Tibial nerve (tissue), 4 donors: ENCODE data around the gene TGM3. TPM values are rescaled to one million over a fixed set of nuclear protein-coding genes. Genes with fewer than 3 reads are reported as not detected.

Experiments
- DNase-seq, 2 donors: peaks; one replicate each; pipeline ENCODE4 v3.0.0-alpha.2; 2019; ENCODE audit warnings: low spot score in 2 of 2
- H3K27ac ChIP-seq, 4 donors: fragments of 200-600 bp; sonication (generic) in 3 of 4; one replicate each; pipeline ENCODE4 v1.5.1; 2017 to 2019; ENCODE audit warnings: mild to moderate bottlenecking in 1 of 4
- H3K27me3 ChIP-seq, 2 donors: fragments of 200-600 bp; sonication (generic) in 1 of 2; one replicate each; pipeline versions ENCODE4 v1.5.1 to v1.6.0; 2017 to 2019
- H3K36me3 ChIP-seq, 3 donors: fragments of 200-600 bp; sonication (generic); one replicate each; pipeline ENCODE4 v1.5.1; 2018 to 2019
- H3K4me1 ChIP-seq, 4 donors: fragments of 200-600 bp; sonication (generic) in 3 of 4; one replicate each; pipeline ENCODE4 v1.5.1; 2017 to 2019
- H3K4me3 ChIP-seq, 4 donors: fragments of 200-600 bp; sonication (generic) in 3 of 4; one replicate each; pipeline ENCODE4 v1.5.1; 2017 to 2019; ENCODE audit warnings: mild to moderate bottlenecking in 1 of 4, moderate library complexity in 1 of 4
- H3K9me3 ChIP-seq, 4 donors: fragments of 200-600 bp; sonication (generic) in 3 of 4; one replicate each; pipeline ENCODE4 v1.5.1; 2017 to 2019
- EP300 ChIP-seq, 2 donors: sonication (generic); formaldehyde crosslinking; IDR thresholded peaks; one replicate each; pipeline ENCODE4 v1.6.1; 2017; ENCODE audit warnings: antibody characterized with exemption in 2 of 2, mild to moderate bottlenecking in 1 of 2
- POLR2A ChIP-seq, 2 donors: fragments of 450-650 bp; IDR thresholded peaks; one replicate each; pipeline ENCODE4 v1.6.1; 2017; ENCODE audit warnings: antibody characterized with exemption in 2 of 2, mild to moderate bottlenecking in 2 of 2, moderate library complexity in 2 of 2
- WGBS, 2 donors: methylation state at CpG; one replicate each; pipeline ENCODE4 v1.1.5; 2018; 5-methylcytosine and 5-hydroxymethylcytosine counted together
- total RNA-seq, 4 donors: library from RNA; depleted of rRNA; stranded (reverse); fragments of >200 nt; gene quantifications; one replicate each; pipeline ENCODE4 v1.1.0, GENCODE V29; 2016
- TF ChIP-seq, protein P1 (sequence below), 5 experiments: fragments of 200-600 bp in 3 of 5; fragments of 450-650 bp in 2 of 5; sonication (generic) in 3 of 5; IDR thresholded peaks; one replicate each; pipeline ENCODE4 v1.5.1; 2016 to 2019; ENCODE audit warnings: antibody characterized with exemption in 5 of 5, mild to moderate bottlenecking in 3 of 5, moderate library complexity in 2 of 5

The TGM3 gene
- total RNA-seq, 4 donors from 2014 or later = not detected

DNA sequence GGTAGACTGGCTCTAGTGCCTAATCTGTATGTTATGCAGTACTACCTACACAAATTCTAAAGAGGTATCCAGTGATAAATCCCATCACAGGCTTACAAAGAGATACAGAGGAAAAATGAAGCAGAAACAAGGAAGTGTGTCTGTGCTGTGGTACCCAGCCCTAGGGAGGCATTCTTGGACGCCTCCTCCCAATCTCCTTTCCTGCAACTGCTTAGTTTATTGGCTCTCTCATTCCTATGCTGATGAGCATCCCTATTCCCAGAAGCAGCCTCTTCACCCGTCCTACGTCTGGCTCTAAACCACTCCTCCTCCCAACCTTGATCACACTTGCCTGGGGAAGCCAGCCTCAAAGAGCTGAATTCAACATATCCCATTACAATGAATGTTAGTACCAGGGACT is 50.4 kb downstream of the TGM3 start:
- WGBS, 2 donors = 35 to 39% methylated on average over 3 of the region's 3 CpGs
- H3K27ac ChIP-seq = no peak overlapping the region
- no peaks in the 10 kb centered on the region for H3K36me3 ChIP-seq
- H3K4me1 ChIP-seq = no peaks in the 10 kb centered on the region
- TF ChIP-seq POLR2A (IDR thresholded peaks at IDR 0.05) (no peak), EP300 (IDR thresholded peaks at IDR 0.05) (no peak)
- TF ChIP-seq, protein P1, sequence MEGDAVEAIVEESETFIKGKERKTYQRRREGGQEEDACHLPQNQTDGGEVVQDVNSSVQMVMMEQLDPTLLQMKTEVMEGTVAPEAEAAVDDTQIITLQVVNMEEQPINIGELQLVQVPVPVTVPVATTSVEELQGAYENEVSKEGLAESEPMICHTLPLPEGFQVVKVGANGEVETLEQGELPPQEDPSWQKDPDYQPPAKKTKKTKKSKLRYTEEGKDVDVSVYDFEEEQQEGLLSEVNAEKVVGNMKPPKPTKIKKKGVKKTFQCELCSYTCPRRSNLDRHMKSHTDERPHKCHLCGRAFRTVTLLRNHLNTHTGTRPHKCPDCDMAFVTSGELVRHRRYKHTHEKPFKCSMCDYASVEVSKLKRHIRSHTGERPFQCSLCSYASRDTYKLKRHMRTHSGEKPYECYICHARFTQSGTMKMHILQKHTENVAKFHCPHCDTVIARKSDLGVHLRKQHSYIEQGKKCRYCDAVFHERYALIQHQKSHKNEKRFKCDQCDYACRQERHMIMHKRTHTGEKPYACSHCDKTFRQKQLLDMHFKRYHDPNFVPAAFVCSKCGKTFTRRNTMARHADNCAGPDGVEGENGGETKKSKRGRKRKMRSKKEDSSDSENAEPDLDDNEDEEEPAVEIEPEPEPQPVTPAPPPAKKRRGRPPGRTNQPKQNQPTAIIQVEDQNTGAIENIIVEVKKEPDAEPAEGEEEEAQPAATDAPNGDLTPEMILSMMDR (IDR thresholded peaks at IDR 0.05) = no peak
- no peak for DNase-seq
- H3K9me3 ChIP-seq = peaks cover 0 to 13% (median 0%) of the 10 kb centered on the region in 4 donors
- H3K27me3 ChIP-seq = peaks cover 0 to 5% of the 10 kb centered on the region in 2 donors
- H3K4me3 ChIP-seq = no peak overlapping the region

DNA sequence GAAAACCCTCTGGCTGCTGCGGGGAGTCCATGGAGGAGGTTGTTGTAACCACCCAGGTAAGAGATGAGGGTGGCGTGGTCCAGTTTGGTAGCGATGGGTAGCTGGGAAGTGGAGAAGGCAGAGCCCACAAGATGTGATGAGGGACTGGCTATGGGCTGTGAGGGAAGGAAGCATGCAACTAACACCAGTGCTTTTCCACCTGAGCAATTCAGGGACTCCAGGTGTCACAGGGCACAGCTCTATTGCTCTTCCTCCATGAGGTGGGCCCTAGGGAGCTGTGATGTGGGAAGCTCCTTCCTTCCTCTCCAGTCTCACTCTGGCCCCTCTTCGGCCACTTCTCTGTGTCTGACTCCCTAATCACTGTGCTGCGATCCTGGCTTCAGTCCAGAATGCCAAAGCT is 52.5 kb downstream of the TGM3 start:
- 79 to 88% methylated on average over 5 of the region's 5 CpGs for WGBS, 2 donors
- peaks cover 0 to 13% (median 0%) of the 10 kb centered on the region in 4 donors for H3K9me3 ChIP-seq
- TF ChIP-seq EP300 (IDR thresholded peaks at IDR 0.05) = no peak
- no peak for TF ChIP-seq POLR2A (IDR thresholded peaks at IDR 0.05)
- TF ChIP-seq, protein P1 (IDR thresholded peaks at IDR 0.05) = no peak
- peaks cover 0 to 5% of the 10 kb centered on the region in 2 donors for H3K27me3 ChIP-seq
- H3K27ac ChIP-seq = no peak overlapping the region
- H3K4me1 ChIP-seq = no peaks in the 10 kb centered on the region
- H3K36me3 ChIP-seq = no peaks in the 10 kb centered on the region
- H3K4me3 ChIP-seq = no peak overlapping the region
- DNase-seq = no peak

DNA sequence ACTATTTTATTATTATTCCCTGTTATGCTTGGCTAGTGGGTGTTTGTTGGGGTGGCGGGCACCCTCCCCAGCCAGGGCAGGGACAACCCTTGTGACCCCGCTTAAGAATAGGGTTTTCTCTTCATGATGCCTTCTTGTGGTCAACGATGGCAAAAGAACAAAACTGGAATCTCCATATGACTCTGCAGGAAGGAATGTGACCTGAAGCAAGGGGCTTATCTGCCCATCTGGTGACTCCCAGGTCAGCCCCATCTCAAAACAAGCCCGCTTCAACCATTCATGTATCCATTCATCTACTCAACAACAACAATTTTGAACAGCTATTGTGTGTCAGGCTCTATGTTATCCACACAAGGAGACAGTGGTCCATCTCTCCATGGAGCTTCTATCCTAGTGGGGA is 54.0 kb downstream of the TGM3 start:
- peaks cover 0 to 13% (median 0%) of the 10 kb centered on the region in 4 donors for H3K9me3 ChIP-seq
- TF ChIP-seq, protein P1 (IDR thresholded peaks at IDR 0.05) = no peak
- TF ChIP-seq POLR2A (IDR thresholded peaks at IDR 0.05) (no peak), EP300 (IDR thresholded peaks at IDR 0.05) (no peak)
- WGBS, 2 donors = 60 to 76% methylated on average over 4 of the region's 4 CpGs
- H3K4me1 ChIP-seq = no peaks in the 10 kb centered on the region
- no peak overlapping the region for H3K27ac ChIP-seq
- H3K27me3 ChIP-seq = peaks cover 0 to 5% of the 10 kb centered on the region in 2 donors
- no peak overlapping the region for H3K4me3 ChIP-seq
- no peak for DNase-seq
- no peaks in the 10 kb centered on the region for H3K36me3 ChIP-seq

DNA sequence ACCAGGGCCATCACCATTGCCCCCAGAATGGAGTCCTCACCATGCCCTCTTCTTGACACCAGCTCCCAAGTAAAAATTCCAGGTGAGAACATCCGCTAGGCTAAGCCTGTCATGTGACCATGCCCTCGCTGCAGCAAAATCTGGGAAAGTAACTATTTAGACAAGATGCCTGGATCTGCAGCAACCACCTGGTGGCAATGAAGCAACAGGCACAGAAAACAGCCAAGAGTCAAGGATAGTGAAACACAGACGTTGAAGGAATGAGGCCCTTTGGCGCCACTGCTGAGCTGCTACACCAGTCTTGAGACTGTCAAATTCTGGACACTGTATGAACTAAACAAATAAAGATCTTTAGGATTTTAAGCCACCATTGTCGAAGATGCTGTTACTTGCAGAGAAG is 54.8 kb downstream of the TGM3 start:
- Histone ChIP-seq H3K9me3 (peaks cover 0 to 13% (median 0%) of the 10 kb centered on the region in 4 donors), H3K4me1 (no peaks in the 10 kb centered on the region), H3K4me3 (no peak overlapping the region), H3K36me3 (no peaks in the 10 kb centered on the region), H3K27ac (no peak overlapping the region), H3K27me3 (peaks cover 0 to 5% of the 10 kb centered on the region in 2 donors)
- WGBS, 2 donors = 85 to 86% methylated on average over 5 of the region's 5 CpGs
- no peak for DNase-seq
- TF ChIP-seq POLR2A (IDR thresholded peaks at IDR 0.05) (no peak), EP300 (IDR thresholded peaks at IDR 0.05) (no peak)
- TF ChIP-seq, protein P1 (IDR thresholded peaks at IDR 0.05) = no peak

DNA sequence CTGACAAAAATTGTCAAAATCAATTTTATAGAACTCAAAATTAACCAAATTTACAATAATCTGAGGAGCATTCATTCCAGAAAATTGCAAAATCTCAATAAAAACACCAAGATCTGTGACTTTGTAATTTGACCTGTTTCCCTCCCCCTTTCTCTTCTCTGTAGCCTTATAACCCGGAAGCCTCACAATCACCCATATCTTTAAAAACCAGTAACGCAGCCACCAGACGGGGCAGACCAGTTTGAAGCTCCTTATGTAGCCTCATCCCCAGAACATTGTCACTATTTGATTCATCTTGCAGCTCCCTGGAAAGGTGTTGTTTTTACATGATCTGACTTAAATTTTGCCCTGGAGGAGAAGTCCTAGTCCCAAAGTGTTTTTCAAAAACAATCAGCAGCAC is 57.4 kb downstream of the TGM3 start:
- Histone ChIP-seq H3K4me1 (no peaks in the 10 kb centered on the region), H3K9me3 (no peaks in the 10 kb centered on the region), H3K27ac (no peak overlapping the region), H3K4me3 (no peak overlapping the region), H3K36me3 (no peaks in the 10 kb centered on the region), H3K27me3 (peaks cover 0 to 5% of the 10 kb centered on the region in 2 donors)
- DNase-seq = no peak
- TF ChIP-seq, protein P1 (IDR thresholded peaks at IDR 0.05) = no peak
- TF ChIP-seq EP300 (IDR thresholded peaks at IDR 0.05) (no peak), POLR2A (IDR thresholded peaks at IDR 0.05) (no peak)
- WGBS, 2 donors = 54 to 77% methylated on average over 3 of the region's 3 CpGs
